HG02571 (cell line): ENCODE data around the gene TTC3.
"Not testable (repeated sequence)": the region's sequence is repeated elsewhere in the genome, so short reads cannot be mapped to it uniquely, and the experiment has no call there.

Experiments
- ATAC-seq: cut with Tn5 transposase; IDR thresholded peaks from one replicate; pipeline ENCODE4 v1.9.1; 2021; ENCODE audit warnings: mild to moderate bottlenecking, moderate library complexity; ENCODE audit not compliant: unreplicated experiment

Gene TTC3

DNA sequence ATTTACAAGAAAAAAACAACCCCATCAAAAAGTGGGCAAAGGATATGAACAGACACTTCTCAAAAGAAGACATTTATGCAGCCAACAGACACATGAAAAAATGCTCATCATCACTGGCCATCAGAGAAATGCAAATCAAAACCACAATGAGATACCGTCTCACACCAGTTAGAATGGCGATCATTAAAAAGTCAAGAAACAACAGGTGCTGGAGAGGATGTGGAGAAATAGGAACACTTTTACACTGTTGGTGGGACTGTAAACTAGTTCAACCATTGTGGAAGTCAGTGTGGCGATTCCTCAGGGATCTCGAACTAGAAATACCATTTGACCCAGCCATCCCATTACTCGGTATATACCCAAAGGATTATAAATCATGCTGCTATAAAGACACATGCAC is 70.3 kb downstream of the TTC3 start:
- not testable (repeated sequence) for ATAC-seq

GRCh38 chr21:37145635-37146111 is 72.6 kb downstream of the TTC3 start:
- ATAC-seq: no peak

- no peak for ATAC-seq
Measured at GRCh38 chr21:37146320-37147235, 73.5 kb downstream of the TTC3 start.

DNA sequence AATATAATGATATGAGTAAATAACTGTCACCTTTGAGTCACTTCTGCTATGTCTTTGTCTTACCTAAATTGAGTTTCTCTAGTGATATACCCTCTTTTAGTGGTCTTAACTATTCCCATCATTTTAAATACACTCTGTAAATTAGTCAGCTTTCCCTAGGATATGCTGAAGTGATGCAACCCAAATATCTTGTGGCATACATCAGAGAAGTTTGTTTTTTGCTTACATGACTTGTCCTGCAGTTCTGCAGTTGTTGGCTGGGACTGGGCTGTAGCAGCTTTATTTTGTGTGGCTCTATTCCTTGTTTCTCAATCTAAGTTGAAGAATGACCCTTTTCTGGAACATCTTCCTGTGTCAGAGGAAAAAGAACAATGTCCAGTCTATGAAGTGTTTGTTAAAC is 76.4 kb downstream of the TTC3 start:
- no peak for ATAC-seq

GRCh38 chr21:37153196-37153934 is 80.3 kb downstream of the TTC3 start:
- no peak for ATAC-seq

DNA sequence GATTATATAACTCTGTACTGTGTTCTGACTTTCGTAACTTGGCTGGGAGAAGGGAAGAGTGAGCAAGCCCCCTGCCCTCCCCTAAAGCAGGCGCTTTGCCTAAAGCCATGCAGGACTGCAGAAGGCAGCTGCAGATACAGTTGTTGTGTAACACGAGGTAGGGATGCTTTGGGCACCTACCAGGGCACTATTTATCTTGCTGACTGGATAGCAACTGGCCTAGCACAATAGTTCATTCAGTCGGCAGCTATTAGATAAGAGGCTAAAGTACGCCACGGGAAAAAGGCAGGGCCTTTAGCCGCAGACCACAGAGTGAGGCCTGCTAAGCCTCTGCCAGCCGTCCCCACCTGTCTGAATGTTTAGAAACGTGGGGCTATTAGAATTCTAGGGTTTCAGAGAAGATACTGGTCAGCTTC is 80.9 kb downstream of the TTC3 start:
- no peak for ATAC-seq

DNA sequence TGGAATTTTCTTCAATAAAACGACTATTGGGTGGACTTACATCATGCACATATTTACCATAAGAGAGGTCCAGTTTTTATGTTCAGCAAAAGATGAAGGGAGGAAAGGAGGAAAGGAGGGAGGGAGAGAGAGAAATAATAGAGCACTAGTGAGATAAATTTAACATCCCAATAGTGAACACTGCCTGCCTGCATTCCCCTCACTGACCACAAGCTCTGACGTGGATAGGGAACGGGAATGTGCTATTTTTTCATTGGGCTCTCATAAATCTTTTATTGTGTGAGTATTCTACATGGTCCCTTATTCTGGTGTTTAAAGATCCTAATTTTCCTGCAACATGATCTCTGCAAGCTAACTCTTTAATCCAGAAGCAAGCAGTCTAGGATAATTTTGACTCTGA is 82.1 kb downstream of the TTC3 start:
- no peak for ATAC-seq

DNA sequence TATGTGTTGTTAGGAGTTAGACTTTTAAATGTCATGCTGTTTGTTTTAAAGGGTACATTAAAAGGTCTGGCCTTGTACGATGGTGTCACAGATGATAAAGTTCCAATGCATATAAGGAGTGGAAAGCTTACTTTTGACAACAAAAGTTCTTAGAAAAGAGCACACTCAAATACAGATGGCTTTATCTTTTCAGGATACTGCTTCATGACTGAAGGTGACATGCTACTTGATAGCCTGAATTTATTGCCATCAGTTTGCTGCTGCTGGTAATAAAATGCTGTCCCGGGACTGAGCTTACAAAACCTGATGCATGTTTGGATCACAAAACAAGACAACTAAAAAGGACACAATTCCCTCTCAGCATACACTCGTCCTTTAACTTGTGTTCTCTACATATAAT is 84.9 kb downstream of the TTC3 start:
- ATAC-seq: no peak

GRCh38 chr21:37159053-37159776 is 86.2 kb downstream of the TTC3 start:
- no peak for ATAC-seq

DNA sequence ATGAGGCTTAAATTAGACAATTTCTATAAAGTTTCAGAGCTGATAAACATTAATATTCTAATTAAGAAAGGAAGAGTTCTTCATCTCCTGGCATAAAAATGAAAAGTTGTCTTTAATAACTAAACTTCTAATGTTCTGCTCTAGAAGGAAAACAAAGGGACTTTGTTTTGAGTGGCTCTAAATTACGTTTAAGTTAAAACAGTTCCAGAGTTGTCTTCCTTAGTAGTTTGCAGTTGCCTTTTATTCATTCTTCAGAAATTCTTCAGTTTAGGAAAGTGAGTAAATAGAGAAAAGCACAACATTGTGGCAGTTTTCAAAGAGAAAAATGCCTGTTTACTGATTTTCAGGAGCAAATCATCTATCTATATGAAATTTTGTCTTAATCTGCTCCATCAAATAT is 86.9 kb downstream of the TTC3 start:
- no peak for ATAC-seq

DNA sequence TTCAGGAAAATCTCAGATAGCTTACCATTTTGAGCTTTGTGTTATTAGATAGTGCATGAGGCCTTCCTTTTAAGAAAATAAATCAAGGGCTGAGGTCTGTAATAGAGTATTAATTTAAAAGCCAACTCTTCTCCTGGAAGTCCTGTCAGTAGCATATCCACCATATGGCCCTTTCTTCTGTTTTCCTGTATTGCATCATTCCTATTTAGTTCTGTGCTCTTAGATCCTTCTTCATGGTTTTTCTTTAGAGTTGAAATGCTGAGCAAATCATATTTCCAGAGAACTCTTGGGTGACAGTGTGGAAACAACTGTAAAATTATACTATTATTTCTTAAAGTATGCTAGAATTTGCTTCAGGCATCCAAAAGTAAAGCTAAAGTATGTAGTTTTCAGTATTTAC is 91.7 kb downstream of the TTC3 start:
- no peak for ATAC-seq

- ATAC-seq: no peak
Measured at GRCh38 chr21:37165586-37165985, 92.5 kb downstream of the TTC3 start.

- no peak for ATAC-seq
Measured at GRCh38 chr21:37166733-37167132, 93.7 kb downstream of the TTC3 start.

DNA sequence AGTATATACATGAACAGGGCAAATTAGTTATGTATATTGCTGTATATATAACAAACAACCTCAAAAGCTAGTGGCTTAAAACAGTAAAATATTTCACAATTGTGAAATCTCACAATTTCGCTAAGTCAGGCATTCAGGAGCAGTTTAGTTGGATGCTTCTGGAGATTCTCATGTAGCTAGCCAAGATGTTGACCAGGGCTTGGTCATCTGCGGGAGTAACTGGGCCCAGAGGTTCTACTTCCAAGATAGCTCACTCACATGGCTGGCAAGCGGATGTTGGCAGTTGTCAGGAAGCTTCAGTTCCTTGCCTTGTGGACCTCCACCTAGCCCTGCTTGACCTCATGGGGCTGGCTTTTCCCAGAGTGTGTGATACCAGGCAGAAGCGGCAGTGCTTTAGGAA is 95.6 kb downstream of the TTC3 start:
- no peak for ATAC-seq

GRCh38 chr21:37172646-37173045 is 99.6 kb downstream of the TTC3 start:
- ATAC-seq: no peak

- no peak for ATAC-seq
Measured at GRCh38 chr21:37176716-37177115, 103.7 kb downstream of the TTC3 start.

GRCh38 chr21:37181059-37181458 is 108.0 kb downstream of the TTC3 start:
- no peak for ATAC-seq

DNA sequence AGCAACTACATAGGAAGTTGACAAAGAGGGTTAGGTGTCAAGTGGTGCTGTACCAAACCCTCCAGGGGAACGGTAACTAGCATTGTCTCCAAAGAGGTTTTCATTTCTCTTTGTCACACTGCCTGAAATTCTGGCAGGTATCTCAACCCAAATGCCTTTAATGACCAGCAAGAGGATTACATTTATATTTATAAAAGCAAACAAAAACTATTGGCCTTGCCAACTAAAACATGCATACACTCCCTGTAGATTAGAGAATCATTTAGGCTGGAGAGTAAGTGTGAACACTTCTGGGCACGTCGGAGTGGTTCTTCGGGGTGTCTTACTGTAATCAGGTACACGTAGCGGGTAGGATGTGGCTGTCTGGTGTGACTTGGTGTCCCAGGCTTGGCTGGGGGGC is 109.2 kb downstream of the TTC3 start:
- no peak for ATAC-seq

DNA sequence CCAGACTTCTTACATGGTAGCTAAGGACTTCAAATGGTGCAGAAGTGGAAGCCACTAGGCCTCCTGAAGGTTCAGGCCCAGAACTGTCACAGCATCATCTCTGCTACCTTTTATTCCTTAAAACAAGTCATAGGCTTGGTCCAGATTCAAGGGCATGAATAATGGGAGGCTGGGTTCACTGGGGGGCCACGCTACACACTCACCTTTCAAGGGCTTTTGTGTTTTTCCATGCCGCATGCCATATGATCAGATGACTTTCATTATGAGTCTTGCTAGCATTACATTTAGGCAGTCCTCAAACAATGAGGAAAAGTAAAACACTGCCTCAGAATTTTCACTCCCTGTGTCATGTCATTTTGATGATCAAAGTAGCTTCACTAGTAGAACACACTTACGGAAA is 110.7 kb downstream of the TTC3 start:
- no peak for ATAC-seq

DNA sequence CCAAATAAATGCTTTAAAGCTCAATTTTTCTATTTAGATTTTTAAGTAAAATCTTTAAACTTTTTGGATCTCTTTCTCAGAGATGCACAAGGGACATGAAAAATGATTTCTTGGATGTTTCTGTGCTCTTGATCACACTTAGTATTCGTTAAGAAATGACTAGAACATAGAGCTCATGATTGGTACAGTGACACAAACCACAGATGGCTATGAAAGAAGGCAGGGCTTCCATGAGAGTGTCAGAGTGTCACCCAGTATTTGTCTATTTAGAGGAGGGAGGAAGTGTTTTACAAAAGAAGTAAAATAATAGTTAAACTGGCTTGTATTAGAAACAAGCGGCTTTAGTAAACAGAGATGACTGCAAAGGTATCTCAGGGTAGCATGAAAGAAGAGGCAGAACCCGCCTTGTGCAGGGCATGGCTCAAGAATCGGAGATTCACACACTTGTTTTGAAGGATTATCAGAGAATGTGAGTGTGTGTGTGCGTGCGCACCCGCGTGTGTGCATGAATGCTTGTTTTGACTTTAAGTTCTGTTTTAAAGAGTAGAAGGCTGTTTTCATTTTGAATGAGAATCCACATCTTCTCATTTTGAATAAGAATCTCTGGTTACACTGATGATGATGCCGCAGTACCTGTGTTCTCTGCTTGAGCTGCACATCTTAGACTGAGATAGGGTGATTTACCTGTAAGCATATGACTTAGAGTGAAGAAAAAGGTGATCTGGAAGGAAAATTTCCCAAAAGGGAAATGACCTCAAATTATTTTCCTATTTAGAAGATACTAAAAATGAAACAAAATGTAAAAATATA is 111.9 kb downstream of the TTC3 start:
- ATAC-seq: no peak

GRCh38 chr21:37186983-37187382 is 113.9 kb downstream of the TTC3 start:
- no peak for ATAC-seq
